HG03354 (cell line): ENCODE measurements around the gene MDC1.
"Not testable (repeated sequence)": the region's sequence is repeated elsewhere in the genome, so short reads cannot be mapped to it uniquely, and the experiment has no call there.

ENCODE experiments used
- ATAC-seq: cut with Tn5 transposase; IDR thresholded peaks from one replicate; pipeline ENCODE4 v1.9.1; 2021; ENCODE audit warnings: mild to moderate bottlenecking; ENCODE audit not compliant: unreplicated experiment, poor library complexity, severe bottlenecking

Gene MDC1

DNA sequence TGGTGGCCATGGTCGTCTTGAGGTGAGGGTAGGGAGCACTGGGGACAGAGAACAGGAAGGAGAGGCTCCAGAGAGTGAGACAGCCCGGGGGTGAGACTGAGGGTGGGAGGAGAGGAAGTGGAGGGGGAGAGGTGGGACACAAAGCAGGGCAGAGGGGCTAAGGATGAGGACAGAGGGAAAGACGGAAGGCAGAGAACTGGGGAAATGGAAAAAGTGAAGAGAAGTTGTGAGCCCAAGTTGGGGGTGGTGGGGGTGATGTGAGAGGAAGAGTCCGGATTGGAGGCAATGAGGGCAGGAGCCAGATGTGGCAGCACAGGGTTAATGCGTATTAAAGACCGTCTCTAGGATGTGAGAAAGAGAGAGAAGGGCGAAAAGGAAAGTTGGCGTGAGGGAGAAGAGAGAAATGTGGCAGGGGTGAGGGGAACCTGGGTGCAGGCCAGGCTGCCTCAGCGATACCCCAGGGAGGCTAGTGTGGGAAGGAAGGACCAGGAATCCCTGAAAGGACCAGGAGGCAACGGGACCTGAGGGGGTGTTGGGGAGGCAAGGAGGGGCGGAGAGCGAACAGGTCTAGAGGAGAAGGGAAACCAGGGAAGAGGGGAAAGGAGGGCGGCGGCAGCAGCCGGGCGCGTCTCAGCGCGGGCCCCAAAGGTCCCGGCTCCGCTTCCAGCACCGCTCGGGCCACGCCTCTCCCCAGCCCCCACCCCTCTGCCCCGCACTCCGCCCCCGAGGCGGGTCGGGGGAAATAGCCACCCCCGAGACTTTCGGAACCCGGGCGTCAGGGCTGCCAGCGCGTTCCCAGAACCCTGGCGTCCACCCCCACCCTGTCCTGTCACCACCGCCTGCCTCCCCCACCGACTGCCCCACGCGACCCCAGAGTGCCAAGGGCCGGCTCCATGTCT is 30.8 kb downstream of the MDC1 start, which contains the start of gene PPP1R18:
Gene PPP1R18, minus strand, starts transcription at position 637 of the 899 bp plus-strand sequence. Its CDS starts 627 bp downstream, at position 10.
- ATAC-seq = peak; percentile 17

DNA sequence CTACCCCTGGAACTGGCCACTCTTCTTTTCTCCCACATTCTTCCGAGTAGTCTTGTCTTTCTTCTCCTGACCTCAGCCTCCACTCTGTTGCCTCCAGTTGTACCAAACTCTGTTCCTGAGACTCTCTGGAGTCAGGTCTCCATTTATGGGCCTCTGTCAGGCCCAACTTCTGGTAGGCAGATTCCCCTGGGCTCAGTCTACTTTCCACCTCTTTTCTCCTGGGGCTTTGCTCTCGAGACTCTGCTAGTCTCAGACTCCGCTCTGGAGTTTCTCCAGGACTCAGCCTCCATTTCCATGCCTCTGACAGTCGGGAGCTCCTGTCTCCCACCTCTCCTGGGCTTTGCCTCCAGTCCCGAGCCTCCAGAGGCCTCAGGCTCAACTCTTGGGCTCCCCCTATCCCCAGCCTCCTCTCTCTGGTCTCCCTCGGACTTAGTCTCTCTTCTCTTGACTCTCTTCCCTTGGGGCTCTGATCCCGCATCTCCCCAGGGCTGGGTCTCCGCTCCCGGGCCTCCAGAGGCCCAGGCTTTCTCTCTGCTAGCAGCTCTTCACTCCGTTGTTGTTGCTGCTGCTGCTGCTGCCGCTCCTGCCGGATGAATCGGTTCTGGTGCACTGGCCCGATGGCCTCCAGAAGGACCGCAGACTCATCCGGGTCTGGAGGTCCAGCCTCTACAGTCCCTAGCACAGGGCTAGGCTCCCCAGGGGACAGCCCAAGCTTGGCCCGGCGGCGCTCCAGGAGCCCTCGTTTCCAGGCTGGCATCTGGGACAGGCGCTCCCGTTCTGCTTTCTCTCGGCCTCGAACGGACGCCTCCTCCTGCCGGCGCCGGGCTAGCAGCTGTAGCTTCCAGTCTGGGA is 31.7 kb downstream of the MDC1 start:
- no peak for ATAC-seq

DNA sequence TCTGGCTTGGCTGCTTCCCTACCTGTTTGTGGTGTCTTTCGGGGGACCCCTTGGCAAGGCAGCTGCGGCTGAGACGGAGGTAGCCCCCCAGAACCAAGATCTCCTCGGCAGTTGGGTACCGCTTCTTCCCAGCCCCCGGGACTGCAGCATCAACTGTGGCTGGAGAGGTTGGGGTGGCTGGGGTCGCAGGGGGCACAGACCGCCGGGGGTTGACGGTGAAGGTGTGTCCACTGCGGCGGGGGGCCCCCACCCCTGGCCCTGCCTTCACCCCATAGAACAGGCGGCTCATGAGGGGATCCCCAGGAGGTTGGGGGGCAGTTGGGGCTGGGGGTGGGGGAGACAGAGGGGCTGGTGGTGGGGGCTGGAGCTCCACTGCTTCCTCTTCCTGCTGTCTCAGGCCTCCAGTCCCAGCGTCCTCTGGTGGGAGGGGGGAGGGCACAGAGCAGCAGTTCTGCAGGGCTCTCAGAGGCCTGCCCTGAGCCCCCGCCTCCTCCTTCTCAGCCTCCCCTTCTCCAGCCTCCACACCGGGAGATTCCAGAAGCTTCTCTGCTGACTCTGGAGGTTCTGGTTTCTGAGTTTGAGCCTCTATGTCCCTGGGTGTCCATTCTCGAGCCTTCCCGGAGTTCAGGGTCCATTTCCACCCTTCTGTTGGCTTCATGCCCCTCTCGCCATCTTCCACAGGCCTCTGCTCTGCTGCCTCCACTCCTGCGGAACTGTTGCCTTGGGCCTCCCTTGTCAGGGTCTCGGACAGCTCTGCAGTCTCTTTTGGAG is 32.5 kb downstream of the MDC1 start:
- ATAC-seq = no peak

DNA sequence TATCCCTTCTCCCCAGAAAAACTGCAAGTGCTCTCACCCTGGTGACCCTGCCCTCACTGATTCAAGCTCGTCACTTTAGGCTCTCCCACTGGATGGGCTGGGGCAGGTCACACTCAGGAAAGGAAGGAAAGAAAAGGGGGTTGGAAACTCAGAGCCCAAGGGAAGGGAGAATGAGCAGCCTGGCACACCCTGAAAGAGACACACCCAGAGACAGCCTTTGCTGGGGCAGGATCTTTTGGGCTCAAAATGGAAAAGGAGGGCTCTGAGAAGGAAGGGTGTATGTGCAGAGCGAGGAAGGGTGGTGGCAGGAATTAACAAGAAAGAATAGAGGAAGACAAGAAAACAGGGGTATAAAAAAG is 33.1 kb downstream of the MDC1 start:
- ATAC-seq = no peak

DNA sequence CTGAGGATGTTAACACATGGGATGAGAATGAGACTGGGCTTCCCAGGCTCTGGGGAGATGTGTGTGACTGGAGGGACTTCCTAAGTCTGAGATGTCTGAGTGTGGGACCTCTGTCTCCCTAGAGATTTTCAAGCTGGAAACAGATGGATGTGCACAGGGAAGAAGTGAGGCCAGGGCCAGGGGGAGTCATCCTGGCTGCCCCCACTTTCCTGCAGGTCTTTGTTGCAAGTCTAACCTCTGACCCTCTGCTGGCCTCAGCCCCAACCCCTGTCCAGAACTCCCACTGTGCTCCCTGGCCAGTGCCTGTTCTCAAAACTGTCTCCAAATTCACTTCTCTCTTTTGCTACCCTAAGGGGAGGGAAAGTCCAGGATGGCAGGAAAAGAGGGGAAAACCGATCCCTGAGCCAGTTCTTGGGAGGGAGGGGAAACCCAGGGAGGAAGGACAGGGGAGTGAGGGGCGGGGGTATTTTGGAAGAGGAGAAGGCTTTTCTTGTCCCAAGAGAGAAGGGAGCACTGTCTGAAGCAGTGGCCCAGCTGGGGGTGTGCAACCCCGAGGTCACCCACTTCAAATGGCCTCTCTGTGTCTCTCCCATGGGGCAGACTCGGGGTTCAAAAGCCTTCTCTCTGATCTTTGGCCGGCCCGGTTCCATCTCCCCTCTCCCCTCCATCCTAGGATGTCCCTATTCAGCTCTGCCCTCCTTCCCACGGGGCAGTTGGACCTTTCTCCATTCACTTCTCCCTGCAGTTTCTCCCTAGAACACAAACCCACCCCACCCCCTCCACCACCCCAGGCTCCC is 33.7 kb downstream of the MDC1 start:
- ATAC-seq = no peak

DNA sequence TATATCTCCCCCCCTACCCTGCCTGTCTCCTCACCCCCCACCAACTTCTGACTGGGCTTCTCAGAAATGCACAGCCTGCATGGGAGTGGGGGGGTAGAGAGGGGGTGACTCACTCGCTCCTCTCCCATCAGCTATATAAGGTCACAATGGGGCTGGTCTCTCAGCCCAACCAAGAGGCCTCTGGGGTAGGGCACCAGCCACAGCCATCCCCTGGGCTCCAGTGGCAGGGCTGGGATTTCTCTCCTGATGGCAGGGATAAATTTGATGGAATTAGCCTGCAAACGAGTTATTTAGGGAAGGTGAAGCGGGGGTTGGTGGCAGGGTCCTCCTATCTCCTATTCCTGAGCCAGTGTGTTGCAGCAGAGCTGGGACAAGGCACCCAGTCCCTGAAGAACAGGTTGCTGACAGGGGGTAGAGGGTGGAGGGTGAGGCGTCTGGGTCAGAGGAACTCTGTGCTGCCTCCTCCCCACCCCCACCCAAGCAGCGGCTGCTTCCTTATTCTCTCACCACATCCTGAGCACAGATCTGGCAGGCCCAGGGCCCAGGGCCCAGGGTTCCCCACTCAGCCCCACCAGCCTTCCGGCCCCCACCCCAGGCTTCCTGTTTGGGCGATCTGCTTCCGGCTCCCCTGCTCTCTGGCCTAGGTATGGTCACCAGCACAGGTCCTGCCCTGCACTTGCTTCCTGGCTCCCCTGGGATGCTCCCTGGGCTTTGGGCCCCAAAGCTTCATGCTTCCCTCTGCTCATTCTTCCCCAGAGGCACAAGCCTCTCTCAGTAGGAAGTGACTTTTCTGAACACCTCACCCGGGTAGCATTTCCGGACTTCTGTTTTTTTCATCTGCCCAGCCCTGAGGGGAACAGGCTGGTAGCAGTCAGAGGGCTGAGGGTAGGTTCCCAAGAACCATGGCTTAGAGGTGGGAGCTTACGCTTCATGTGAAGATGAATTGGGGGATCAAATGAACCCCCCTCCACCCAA is 34.7 kb downstream of the MDC1 start:
- peak; percentile 44 for ATAC-seq

DNA sequence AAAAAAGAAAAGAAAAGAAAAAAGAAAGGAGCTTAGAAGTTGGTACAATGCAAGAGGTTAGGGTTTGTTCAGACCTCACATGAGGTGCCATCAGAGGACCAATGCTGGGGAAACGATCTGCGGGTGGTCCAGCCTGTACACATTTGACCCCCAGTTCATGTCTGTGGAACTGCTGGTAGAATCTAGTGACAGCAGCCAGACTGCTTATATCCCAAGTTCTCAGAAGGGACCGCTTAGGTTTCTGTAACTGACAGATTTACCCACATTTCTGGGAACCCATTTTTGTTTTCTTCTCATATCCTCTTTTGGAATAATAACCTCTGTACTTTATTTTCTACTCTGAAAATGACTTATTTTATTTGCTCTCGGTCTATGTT is 35.3 kb downstream of the MDC1 start:
- no peak for ATAC-seq

DNA sequence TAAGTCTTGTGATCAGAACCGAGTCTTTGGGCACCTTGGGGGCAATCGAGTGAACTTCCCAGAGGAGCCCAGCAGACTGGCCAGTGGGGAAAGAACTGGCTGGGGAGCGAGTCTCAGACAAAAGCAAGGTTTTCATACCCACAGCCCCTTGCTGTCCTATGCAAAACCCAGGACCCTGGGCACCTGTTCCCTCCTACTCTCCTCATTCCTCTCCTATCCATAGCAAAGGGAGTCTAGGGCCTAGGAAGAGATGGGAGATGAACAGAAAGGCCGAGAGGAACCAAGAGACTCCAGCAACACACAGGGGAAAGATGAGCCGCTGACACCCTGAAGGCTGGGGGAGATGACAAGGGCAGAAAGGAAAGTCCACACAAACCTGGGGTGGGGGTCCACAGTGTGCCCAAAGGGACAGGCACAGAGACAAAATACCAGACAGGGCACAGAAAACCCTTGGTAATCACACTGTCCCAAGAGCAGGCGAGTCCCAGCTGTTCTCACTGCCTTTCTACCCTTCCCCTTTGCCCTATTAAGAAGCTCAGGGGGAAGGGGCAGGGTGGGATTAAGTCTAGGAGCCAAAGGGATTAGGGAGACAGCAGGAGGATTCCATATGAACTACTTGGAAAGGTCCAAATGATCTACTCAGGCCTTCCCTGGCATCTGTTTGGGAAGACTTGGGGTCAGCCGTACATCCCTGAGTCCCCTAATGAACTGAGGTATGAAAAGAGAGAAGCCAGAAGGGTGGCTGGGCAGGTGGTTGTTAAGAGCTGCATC is 37.1 kb downstream of the MDC1 start:
- ATAC-seq = no peak

DNA sequence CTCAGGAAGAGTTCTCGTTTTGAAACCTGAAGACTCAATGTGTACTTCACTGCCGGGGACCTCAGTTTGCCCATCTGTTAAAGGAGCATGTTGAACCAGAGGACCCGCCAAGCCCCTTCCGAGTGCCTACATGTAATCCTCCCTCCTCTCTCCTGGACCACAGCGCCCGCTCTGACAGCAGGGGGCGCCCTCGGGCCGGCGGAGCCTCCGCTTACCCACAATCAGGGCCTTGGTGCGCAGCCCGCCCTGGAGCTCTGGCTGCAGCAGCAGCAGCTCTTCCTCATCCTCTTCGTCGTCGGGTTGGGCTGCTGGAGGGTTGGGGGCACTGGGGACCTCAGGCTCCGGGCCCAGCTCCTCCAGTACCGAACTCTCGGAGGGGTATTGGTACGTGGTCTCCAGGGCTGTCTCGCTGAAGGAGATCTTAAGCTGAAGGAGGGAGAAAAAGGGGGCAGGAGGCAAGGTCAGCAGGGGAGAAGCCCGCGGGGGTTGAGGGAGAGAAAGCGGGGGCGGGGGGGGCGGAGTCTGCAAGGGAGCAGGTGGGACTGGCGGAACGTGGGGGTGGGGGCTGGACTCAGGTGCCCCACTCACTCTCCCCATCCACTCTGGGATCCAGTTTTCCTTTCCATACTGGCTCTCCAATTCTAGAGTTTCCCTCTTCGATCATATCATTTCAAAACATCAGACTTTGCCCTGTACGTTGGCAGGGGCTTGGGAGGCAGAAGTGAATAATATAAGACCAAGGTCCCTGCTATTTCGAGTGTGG is 37.9 kb downstream of the MDC1 start:
- ATAC-seq = peak; percentile 43

DNA sequence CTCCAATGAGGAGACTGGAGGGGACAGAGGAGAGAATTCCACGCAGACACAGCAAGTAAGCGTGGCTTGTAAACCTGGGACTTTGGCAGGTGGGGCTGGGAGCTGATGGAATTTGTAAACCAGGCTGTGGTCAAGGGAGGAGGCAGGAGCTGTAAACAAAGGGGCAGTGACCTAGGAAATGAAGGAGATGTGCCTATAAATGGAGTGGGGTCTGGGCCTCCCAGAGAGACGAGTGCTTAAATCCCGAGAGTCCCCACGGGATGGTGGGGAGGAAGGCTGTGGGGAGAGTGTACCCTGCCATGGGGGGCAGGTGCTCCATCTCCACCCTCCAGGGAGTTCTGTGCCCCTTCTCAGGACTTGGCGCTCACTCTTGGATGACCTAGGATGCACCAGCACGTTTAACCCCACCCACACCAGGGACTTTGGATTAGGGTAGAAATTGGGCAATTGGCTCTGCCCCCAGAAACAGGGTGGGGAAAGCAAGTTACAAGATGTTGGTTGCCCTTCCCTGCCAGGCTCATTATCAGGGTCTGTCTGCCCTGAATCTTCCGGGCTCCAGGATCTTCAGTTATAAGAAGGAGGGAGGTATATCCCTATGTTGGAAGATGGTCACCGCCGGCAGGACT is 40.3 kb downstream of the MDC1 start:
- ATAC-seq = no peak

DNA sequence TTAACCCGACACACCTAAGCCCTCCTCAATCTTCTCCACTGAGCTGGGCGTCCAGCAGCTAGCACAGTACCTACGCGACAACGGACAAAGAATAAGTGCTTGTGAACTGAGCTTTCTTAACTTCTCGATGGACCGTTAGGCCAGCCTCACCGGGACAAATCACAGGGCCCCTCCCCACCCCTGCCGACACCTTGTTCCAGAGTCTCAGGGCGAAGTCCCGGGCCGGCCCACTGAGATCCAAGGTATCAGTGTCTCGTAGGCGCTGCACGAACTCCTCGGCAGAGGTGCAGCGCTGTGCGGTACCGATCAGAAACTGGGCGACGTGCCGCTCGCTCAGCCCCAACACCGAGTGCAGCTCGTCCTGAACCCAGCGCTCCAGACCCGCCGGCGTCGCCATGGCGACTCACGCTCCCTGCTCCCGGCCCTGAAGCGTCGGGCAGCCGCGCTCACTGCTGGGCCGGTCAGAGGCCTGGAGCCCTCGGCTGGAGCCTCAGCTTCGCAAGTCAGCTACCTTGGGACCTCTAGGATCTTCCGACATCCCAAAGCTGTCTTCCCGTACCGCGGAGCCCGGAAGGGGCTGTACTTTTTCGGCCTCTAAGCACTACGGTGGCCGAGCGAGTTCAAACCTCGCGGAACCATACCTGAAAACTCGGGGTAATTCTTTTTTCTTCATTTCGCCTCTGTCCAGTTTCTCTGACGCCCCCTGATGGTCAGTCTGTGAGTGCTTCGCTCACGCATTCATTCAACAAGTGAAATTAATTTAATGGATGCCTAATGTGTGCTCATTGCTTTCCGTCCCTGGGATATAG is 44.4 kb downstream of the MDC1 start, which contains the start of gene DHX16:
Gene DHX16, minus strand, starts transcription at position 562 of the 809 bp plus-strand sequence. Its CDS starts 165 bp downstream, at position 397.
- peak; percentile 75 for ATAC-seq

DNA sequence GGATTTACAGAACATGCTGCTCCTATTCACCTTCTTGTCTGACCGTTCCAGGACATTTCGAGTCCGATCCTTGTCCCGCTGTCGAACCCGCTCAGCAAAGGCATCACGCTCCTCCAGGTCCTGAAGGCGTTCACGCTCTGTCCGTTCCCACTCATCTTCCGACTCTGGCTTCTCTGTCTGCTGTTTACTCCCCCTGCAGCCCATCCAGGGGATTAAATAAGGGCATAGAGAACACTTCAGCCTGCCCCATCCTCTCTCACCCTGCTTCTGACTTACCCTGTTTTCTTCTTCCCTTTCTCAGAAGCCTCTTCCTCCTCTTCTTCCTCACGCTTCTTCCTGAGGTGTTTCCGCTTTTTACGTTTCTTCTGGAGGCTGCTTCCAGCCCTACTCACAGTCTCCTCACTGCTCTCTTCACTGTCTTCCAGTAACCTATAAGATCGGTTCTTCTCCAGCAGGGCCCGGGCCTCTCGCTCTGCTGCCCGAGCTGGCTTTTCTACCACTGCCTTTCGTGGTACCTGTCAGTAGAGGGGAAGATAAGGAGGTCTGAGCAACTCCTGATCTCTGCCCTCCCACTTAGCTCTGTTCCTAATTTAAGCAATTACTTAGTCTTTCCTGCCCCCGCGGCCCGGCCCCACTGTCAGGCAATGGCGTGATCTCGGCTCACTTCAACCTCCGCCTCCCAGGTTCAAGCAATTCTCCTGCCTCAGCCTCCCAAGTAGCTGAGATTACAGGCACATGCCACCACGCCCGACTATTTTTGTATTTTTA is 46.1 kb downstream of the MDC1 start:
- ATAC-seq = no peak

DNA sequence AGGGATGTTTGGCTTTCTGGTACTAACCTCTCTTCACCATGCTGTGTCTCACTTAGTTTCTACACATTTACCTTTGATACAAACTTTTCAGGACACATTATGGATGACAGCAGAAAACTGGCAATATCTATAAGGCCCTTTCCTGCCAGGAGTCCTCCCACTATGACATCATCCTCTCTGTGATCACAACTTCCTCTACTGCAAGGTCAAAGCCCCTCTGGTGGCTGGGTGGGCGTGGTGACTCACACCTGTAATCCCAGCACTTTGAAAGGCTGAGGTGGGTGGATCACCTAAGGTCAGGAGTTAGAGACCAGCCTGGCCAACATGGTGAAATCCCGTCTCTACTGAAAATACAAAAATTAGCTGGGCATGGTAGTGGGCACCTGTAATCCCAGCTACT is 50.8 kb downstream of the MDC1 start:
- not testable (repeated sequence) for ATAC-seq

DNA sequence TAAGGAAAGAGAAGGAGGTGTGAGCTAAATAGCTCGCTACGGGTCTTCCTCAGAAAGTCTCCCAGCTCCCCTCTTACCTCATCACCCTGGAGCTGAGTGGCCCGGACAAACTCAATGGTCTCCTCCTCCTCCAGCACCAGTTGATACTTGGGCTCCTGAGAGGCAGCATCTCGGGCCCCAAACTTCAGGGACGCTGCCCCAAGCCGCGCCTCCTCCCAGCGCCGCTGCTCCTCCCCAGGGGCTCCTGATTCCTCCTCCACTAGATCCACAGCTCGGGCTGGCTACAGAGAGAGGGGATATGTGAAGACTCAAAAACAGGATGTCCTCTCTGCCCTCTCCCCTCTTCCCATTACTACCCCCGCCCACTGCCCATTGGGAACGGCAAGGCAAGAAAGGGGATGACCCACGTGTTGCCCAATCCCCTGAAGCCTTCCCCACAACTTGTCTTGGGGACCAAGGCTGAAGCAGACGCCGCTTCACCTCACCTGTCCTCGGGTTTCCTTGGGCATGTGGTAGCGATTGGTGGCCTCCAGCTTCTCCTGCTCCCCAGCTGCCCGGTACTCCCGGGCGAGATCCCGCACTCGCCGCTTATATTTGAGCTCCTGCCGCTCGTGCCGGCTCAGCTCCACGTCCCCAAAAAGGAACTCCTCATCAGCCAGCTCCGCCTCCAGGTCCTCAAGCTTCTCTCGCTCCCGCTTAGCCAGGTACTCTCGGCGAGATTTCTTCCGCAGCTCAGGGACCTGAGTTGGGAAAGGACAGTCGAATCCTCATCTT is 51.9 kb downstream of the MDC1 start:
- no peak for ATAC-seq
